ENCODE results near the gene METTL9.
"Not testable (repeated sequence)": the region's sequence is repeated elsewhere in the genome, so short reads cannot be mapped to it uniquely, and the experiment has no call there.

Gene METTL9

DNA sequence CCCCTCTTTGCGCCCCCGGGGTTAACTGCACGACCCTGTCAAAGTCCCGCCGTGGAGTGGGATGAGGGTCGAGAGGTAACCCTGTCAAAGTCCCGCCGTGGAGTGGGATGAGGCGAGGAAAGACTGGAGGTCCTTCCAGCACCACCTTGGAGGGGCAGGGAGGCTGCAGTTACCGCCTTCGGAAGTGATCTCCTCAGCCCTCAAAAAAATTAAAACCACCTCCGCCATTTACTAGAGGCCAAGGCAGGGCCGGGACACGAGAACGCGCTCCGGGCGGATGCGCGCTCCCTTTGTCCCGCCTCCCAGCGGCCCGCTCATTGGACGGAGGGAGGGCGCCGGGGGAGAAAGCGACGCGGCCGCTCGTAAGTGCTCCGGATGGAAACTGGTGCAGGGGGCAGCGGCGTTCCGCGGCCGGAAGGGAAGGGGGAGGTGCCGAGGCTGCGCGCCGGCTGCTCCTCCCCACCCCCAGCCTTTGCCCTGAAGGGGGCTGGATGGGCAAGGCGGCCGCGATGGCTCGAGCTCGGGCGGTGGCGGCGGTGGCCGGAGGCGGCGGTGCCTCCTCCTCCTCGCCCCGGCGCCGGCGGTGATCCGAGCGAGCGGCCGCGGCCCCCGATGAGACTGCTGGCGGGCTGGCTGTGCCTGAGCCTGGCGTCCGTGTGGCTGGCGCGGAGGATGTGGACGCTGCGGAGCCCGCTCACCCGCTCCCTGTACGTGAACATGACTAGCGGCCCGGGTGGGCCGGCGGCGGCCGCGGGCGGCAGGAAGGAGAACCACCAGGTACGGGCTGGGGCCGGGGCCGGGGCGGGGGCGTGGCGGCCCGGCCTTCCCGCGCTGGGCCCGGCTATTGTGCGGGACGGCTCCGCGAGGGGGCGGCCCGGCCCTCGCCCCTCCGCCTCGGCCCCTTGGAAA lies at the start of gene METTL9:
Gene METTL9, plus strand, starts transcription at position 456 of the 909 bp plus-strand sequence. Its CDS starts 157 bp downstream, at position 613.
- peak; percentile 93 for DNase-seq

DNA sequence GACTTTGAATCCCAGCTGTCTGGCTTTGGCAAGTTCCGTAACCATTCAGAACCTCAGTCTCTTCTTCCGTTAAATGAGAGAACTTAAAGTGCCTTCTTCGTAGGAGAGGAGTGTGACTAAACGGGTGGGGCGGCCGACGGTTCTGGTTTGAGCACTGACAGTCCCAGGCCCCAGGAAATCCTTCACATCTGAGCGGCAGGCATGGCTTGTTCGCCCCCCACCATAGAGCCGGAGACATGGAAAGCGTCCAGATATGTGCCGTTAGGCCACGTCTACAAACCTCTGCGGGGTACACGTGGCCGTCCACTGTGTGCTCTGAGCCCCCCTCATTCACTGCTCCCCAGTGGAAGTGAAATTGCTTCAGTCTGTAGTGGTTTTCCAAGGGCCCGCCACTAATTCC lies 49.4 kb upstream of the METTL9 start:
- DNase-seq, result not testable (repeated sequence)

DNA sequence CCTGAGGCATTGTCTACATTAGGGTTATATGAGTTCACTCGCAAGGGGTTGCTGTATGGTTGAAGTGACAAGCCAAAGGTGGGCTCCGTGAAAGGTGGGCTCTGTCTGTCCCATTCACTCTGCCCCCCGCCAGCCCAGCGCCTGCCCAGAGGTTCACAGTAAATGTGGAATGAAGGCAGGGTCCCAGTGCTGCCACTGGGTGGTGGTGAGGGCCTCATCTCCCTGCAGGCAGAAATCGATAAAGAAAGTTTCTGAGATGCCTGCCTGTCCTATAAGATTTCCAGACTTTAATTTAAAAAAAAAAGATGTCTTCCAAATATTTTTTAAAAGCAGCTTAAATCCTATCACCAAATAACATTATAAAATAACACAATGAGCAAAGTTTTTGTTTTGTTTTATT lies 48.9 kb upstream of the METTL9 start:
- DNase-seq, result not testable (repeated sequence)

DNA sequence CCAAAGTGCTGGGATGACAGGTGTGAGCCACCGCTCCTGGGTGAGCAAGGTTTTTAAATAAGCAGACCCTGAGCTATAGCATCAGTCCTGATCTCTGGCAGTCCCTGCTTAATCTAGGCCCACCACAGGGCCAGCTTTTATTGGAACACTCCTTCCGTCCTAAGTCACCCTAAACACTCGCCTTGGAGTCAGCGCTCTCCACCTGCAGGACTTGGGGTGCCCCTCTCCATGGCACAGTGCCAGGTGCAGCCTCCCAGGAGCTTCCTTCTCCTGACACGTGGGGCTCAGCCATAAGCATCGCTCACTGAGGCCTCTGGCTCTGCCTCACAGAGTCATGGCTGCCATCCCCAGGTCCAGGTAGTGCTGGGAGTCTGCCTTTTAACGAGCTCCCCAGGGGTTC lies 48.3 kb upstream of the METTL9 start:
- DNase-seq, result not testable (repeated sequence)

GRCh38 chr16:21551600-21551999 lies 47.8 kb upstream of the METTL9 start:
- DNase-seq, result not testable (repeated sequence)

DNA sequence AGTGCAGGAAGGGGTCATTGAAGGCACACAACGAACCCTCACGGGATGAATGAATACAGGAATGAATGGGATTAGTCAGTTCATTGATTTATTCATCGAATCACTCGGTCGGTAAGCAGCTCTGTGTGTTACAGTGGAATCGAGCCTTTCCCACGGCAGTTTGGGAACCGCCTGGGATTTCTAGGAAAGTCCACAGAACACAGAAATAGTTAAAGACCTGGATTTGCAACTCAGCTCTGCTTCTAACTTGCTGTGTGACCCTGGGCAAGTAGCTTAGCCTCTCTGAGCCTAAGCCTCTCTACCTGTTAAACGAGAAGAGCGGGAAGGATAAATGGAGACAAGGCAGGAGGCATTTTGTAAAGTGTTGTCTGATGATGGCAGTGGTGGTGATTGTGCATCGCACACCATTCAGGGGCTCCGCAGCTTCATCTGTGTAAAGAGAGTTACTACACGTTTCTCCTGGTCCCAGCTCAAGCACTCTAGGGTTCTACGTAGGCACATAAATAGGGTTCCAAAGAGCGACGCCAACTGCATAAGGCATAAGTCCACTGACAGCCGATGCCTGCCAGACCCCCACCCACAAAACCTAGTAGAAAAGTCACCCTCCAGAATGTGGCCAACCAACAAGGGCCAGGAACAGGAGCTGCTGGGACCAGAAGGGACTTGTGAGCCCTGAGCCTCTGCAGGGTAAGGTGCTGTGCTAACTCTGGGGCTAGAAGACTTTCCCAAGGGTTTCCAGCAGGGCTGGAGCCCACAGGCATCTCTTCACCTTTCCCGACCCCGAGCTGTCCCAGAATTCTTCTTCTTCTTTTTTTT lies 45.7 kb upstream of the METTL9 start:
- not testable (repeated sequence) for DNase-seq

GRCh38 chr16:21554795-21555585 lies 44.4 kb upstream of the METTL9 start:
- DNase-seq, result peak; percentile 44

- DNase-seq, result not testable (repeated sequence)
Measured at GRCh38 chr16:21555621-21556020, 43.8 kb upstream of the METTL9 start.

DNA sequence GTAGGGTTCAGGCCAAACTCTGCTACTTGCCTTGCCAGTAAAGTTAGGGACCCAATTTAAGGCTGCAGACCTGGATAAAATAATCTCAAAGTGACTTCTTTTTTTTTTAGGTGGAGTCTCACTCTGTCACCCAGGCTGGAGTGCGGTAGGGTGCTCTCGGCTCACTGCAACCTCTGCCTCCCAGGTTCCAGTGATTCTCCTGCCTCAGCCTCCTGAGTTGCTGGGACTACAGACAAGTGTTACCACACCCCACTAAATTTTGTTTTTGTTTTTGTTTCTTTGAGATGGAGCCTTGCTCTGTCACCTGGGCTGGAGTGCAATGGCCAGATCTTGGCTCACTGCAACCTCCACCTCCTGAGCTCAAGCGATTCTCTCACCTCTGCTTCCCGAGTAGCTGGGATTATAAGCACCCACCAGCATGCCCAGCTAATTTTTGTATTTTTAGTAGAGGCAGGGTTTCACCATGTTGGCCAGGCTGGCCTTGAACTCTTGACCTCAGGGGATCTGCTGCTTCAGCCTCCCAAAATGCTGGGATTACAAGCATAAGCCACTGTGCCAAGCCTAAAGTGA lies 43.3 kb upstream of the METTL9 start:
- DNase-seq, result not testable (repeated sequence)

GRCh38 chr16:21556651-21557241 lies 42.6 kb upstream of the METTL9 start:
- peak; percentile 87 for DNase-seq

- DNase-seq, result no peak
Measured at GRCh38 chr16:21560462-21560861, 38.9 kb upstream of the METTL9 start.

DNA sequence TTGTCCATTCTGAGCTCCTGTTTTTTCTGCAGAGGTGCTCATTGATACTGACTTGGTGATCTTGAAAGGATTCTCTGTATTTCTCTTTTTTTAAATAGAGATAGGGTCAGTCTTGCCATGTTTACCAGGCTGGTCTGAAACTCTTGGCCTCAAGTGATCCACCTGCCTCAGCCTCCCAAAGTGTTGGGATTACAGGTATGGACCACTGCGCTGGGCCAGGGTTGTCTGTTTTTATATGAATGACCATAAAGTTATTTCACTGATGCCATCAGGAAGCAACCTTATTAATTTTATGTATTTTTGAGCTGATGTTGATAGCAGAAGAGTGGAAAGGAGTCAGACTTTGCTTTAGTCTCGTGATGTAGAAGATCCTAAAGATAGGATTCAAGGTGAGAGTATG lies 35.7 kb upstream of the METTL9 start:
- no peak for DNase-seq

GRCh38 chr16:21564367-21564766 lies 35.0 kb upstream of the METTL9 start:
- not testable (repeated sequence) for DNase-seq

GRCh38 chr16:21565507-21565860 lies 33.9 kb upstream of the METTL9 start:
- DNase-seq, result no peak

DNA sequence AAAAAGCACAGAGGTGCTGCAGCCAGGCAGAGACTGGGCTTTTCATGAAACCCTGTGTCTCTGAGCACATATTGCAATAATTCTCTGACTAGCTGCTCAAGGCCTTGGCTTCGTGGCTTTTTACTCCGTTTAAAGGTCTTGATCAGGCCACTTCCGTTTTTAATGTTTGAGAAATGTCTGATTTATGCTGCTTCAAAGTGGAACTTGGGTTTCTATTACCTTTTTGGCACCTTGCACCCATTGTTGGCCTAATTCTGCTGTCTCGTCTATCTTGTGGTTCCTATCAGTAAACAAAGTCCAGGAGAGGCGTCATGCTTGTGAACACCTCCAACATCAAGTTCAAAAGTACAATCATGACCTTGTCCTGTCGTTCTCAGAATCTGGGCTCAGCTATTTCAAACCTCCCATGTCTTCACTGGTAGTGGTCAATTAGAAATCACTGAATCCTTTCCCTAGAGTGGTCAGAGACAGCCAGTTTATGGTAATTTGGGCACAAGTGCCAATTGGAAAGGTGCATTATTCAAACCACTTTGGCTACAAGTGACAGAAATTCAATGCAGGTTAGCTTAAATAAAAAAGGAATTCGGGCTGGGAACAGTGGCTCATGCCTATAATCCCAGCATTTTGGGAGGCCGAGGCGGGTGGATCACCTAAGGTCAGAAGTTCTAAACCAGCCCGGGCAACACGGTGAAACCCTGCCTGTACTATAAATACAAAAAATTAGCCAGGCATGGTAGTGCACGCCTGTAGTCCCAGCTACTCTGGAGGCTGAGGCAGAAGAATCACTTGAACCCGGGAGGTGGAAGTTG lies 33.3 kb upstream of the METTL9 start:
- no peak for DNase-seq

DNA sequence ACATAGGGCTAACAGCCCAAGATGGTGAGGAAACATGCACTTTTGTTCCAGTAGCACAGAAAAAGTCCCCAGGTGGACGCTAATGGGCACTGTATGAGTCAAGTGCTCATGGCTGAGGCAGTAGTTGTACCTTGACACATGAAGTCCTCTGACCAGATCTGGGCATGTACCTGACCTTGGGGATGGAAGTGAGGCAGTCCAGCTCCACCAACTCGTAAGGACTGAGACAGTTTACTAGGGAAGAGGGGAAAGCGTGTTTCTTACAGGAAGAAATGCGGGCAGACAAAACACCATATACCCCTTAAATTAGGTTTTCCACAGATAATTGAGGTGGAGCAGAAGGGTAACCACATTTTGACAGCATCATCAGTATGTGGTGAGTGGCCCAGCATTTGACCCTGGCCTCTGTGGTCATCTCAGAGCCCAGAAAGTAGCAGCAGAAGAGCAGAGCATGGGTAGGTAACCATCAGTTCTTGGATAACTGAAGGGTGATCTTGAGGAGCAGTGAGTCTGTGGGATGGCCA lies 32.4 kb upstream of the METTL9 start:
- DNase-seq, result no peak

DNA sequence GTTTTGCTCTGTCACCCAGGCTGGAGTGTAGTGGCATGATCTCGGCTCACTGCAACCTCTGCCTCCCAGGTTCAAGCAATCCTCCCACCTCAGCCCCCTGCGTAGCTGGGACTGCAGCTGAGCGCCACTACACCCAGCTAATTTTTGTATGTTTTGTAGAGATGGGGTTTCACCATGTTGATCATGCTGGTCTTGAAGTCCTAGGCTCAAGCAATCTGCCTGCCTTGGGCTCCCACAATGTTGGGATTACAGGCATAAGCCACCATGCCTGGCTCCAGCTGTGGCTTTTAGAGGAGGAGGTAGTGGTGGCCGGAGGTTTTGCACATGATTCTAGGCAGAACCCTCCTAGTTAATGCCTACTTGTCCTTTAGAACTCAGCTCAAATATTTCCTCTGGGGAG lies 31.9 kb upstream of the METTL9 start:
- DNase-seq, result not testable (repeated sequence)

GRCh38 chr16:21568502-21569189 lies 30.7 kb upstream of the METTL9 start:
- no peak for DNase-seq

GRCh38 chr16:21570676-21571017 lies 28.7 kb upstream of the METTL9 start:
- no peak for DNase-seq

DNA sequence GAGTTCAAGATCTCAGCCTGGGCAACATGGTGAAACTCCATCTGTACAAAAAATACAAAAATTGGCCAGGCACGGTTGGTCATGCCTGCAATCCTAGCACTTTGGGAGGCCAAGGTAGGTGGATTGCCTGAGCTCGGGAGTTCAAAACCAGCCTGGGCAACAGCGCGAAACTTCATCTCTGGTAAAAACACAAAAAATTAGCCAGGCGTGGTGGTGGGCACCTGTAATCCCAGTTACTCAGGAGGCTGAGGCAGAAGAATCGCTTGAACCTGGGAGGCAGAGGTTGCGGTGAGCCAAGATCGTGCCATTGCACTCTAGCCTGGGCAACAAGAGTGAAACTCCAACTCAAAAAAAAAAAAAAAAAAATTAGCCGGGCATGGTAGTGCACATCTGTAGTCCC lies 25.9 kb upstream of the METTL9 start:
- DNase-seq, result not testable (repeated sequence)

DNA sequence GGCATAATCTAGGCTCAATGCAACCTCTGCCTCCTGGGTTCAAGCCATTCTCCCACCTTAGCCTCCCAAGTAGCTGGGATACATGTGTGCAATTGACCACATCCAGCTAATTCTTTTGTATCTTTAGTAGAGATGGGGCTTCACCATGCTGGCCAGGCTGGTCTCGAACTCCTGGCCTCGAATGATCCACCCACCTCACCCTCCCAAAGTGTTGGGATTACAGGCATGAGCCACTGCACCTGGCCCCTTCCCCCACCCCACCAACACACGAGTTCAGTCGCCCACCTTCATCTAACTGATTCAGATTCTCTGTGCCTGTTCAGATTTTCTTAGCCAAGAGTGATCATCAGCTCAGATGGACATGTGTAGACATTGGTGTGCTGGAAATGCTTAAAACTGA lies 25.0 kb upstream of the METTL9 start:
- no peak for DNase-seq

Measured in NCI-H1105 (cell line).